IMR-90 (cell line): ENCODE measurements around the gene GALNT12. TPM values are rescaled to one million over a fixed set of nuclear protein-coding genes. Genes with fewer than 3 reads are reported as not detected.
A peak's percentile ranks its signal among the peaks of the same experiment; 100 is the strongest.

Experiments used
- ATAC-seq: fragments of 200-7000 bp; cut with Tn5 transposase; 2 replicates; pipeline ENCODE4 v1.9.1; 2020; ENCODE audit warnings: low read depth, mild to moderate bottlenecking, moderate library complexity
- BruUV-seq: library from RNA; stranded (reverse); fragments of 400-500 nt; replicated peaks from 2 replicates; lab custom pipeline; 2021; lab: Mats Ljungman, UMichigan
- CTCF ChIA-PET: fragments of 300-600 bp; formaldehyde crosslinking; extraction: SDS; loops from one replicate; lab custom pipeline; 2021; ENCODE audit warnings: antibody characterized with exemption; lab: Yijun Ruan, JAX
- POLR2A ChIA-PET: fragments of 300-600 bp; sonication (Branson Sonifier 250); formaldehyde crosslinking; loops from one replicate; lab custom pipeline; 2022; ENCODE audit warnings: antibody characterized with exemption; ENCODE audit not compliant: unreplicated experiment; lab: Charles Lee
- DNase-seq: peaks from one replicate; pipeline ENCODE4 v3.0.0; 2013
- H2AFZ ChIP-seq: replicated peaks from 2 replicates; pipeline ENCODE3; 2013; ENCODE audit warnings: low read length, mild to moderate bottlenecking; ENCODE audit not compliant: poor library complexity
- H2AK5ac ChIP-seq: 2 replicates; pipeline ENCODE4 v1.6.1; 2013; ENCODE audit warnings: low read depth, low read length, inconsistent platforms
- H2AK9ac ChIP-seq: replicated peaks from 2 replicates; pipeline ENCODE3; 2013; ENCODE audit warnings: mild to moderate bottlenecking, low read depth, low read length, moderate library complexity; ENCODE audit not compliant: poor library complexity
- H2BK120ac ChIP-seq: 2 replicates; pipeline ENCODE4 v1.6.1; 2013; ENCODE audit warnings: low read depth, low read length, inconsistent platforms
- H2BK15ac ChIP-seq: 3 replicates; pipeline ENCODE4 v1.6.1; 2013; ENCODE audit warnings: low read depth, low read length, inconsistent platforms
- H2BK20ac ChIP-seq: 2 replicates; pipeline ENCODE4 v1.6.1; 2013; ENCODE audit warnings: low read depth, mild to moderate bottlenecking, inconsistent platforms, low read length, moderate library complexity
- H2BK5ac ChIP-seq: 2 replicates; pipeline ENCODE4 v1.6.1; 2013; ENCODE audit warnings: mild to moderate bottlenecking, low read depth, low read length, inconsistent platforms; ENCODE audit not compliant: poor library complexity, severe bottlenecking
- H3K14ac ChIP-seq: replicated peaks from 2 replicates; pipeline ENCODE4 v1.6.1; 2013; ENCODE audit warnings: low read depth, low read length, inconsistent platforms
- H3K18ac ChIP-seq: 2 replicates; pipeline ENCODE4 v1.6.1; 2013; ENCODE audit warnings: low read depth, low read length, control low read depth
- H3K23ac ChIP-seq: 2 replicates; pipeline ENCODE4 v1.6.1; 2013; ENCODE audit warnings: low read depth, low read length, inconsistent platforms
- H3K27ac ChIP-seq: 2 replicates; pipeline ENCODE4 v1.5.1; 2013; ENCODE audit warnings: mild to moderate bottlenecking, control low read depth, low read length; ENCODE audit not compliant: insufficient read depth
- H3K27me3 ChIP-seq: 2 replicates; pipeline ENCODE4 v1.6.1; 2013; ENCODE audit warnings: low read length; ENCODE audit not compliant: control insufficient read depth, insufficient read depth
- H3K36me3 ChIP-seq: 2 replicates; pipeline ENCODE4 v1.6.1; 2013; ENCODE audit warnings: low read length, mixed read lengths; ENCODE audit not compliant: control insufficient read depth, insufficient read depth
- H3K4ac ChIP-seq: 2 replicates; pipeline ENCODE4 v1.6.1; 2013; ENCODE audit warnings: low read depth, low read length, inconsistent platforms
- H3K4me1 ChIP-seq: 2 replicates; pipeline ENCODE4 v1.6.1; 2013; ENCODE audit warnings: low read length, mixed read lengths; ENCODE audit not compliant: control insufficient read depth, insufficient read depth
- H3K4me2 ChIP-seq: 2 replicates; pipeline ENCODE4 v1.6.1; 2013; ENCODE audit warnings: low read depth, mild to moderate bottlenecking, control low read depth, low read length, moderate library complexity
- H3K4me3 ChIP-seq: 2 replicates; pipeline ENCODE4 v1.5.1; 2013; ENCODE audit warnings: low read depth, mild to moderate bottlenecking, control low read depth, low read length, moderate library complexity; ENCODE audit not compliant: insufficient read depth
- H3K56ac ChIP-seq: 2 replicates; pipeline ENCODE4 v1.6.1; 2013; ENCODE audit warnings: low read length, inconsistent platforms; ENCODE audit not compliant: insufficient read depth; ENCODE audit errors: extremely low read depth
- H3K79me1 ChIP-seq, 2 experiments: 2 replicates each; pipeline ENCODE4 v1.6.1; 2013; ENCODE audit warnings: low read length in 2 of 2, inconsistent platforms in 1 of 2, low read depth in 1 of 2
- H3K9ac ChIP-seq: 2 replicates; pipeline ENCODE4 v1.6.1; 2013; ENCODE audit warnings: low read depth, low read length, control low read depth
- H3K9me1 ChIP-seq: 2 replicates; pipeline ENCODE4 v1.6.1; 2013; ENCODE audit warnings: low read length, inconsistent platforms; ENCODE audit not compliant: insufficient read depth
- H3K9me3 ChIP-seq: 2 replicates; pipeline ENCODE4 v1.6.1; 2013; ENCODE audit warnings: low read length; ENCODE audit not compliant: control insufficient read depth, insufficient read depth
- H4K20me1 ChIP-seq: 2 replicates; pipeline ENCODE4 v1.6.1; 2013; ENCODE audit warnings: low read length, inconsistent platforms; ENCODE audit not compliant: insufficient read depth
- H4K5ac ChIP-seq: 2 replicates; pipeline ENCODE4 v1.6.1; 2013; ENCODE audit warnings: mild to moderate bottlenecking, low read depth, low read length, control low read depth
- H4K8ac ChIP-seq, 2 experiments: 2 replicates each; pipeline ENCODE4 v1.6.1; 2013; ENCODE audit warnings: low read depth in 2 of 2, low read length in 2 of 2, control low read depth in 1 of 2, inconsistent platforms in 1 of 2
- H4K91ac ChIP-seq: 2 replicates; pipeline ENCODE4 v1.6.1; 2013; ENCODE audit warnings: low read depth, low read length, inconsistent platforms; ENCODE audit not compliant: insufficient read depth
- MAFK ChIP-seq: IDR thresholded peaks from 2 replicates; pipeline ENCODE4 v1.6.1; 2012; ENCODE audit warnings: low read depth, low read length, improper control_type of control experiment
- NFE2L2 ChIP-seq: fragments of 150-350 bp; IDR thresholded peaks from 2 replicates; pipeline ENCODE4 v1.6.1; 2016; ENCODE audit warnings: low read depth, mild to moderate bottlenecking, low read length
- POLR2A ChIP-seq: IDR thresholded peaks from 2 replicates; pipeline ENCODE4 v1.6.1; 2012; ENCODE audit warnings: mild to moderate bottlenecking, low read depth, low read length
- USF2 ChIP-seq: fragments of 150-350 bp; IDR thresholded peaks from 2 replicates; pipeline ENCODE4 v1.6.1; 2017; ENCODE audit warnings: mild to moderate bottlenecking, antibody characterized with exemption, low read length, low read depth
- WGBS, 2 experiments: methylation state at CpG; one replicate each; pipeline versions ENCODE4 v1.1.5 to v1.1.7; 2013; ENCODE audit warnings: missing lambda C conversion rate in 2 of 2; ENCODE audit not compliant: insufficient read length in 1 of 2; ENCODE audit errors: extremely low coverage in 2 of 2; 5-methylcytosine and 5-hydroxymethylcytosine counted together
- dilution Hi-C: fragments of 300-500 bp; cut with HindIII; formaldehyde crosslinking; loops from one replicate; pipeline ENCODE4 v1.14.3; 2018; ENCODE audit warnings: low sequenced_read_pairs; ENCODE audit not compliant: unreplicated experiment
- in situ Hi-C: fragments of 300-500 bp; cut with MboI; formaldehyde crosslinking; loops from 3 replicates; pipeline ENCODE4 v1.14.3; 2019; ENCODE audit warnings: low sequenced_read_pairs, inconsistent platforms, mixed read lengths
- intact Hi-C: fragments of 100-400 bp; cut with micrococcal nuclease; formaldehyde crosslinking; loops from 2 replicates; pipeline ENCODE4 v1.10.0; 2022
- polyA plus RNA-seq, 3 experiments: library from polyadenylated mRNA; depleted of rRNA; stranded (reverse); fragments of >200 nt; gene quantifications; 2 replicates each; pipeline ENCODE4 v1.2.3, GENCODE V29; 2012; ENCODE audit warnings: low replicate concordance in 1 of 3
- total RNA-seq: library from RNA; depleted of rRNA; stranded (reverse); fragments of >200 nt; gene quantifications from 2 replicates; pipeline ENCODE4 v1.2.3, GENCODE V29; 2012

GALNT12 gene
- total and polyA plus RNA-seq, 2 of the 4 experiments (the other 2 are of a cell fraction), result 2.3 to 2.5 TPM

GRCh38 chr9:98801561-98801960 is 5.9 kb upstream of the GALNT12 start:
- ATAC-seq, result 0 out of 2 replicates have a peak, but pooled peaks have one; percentile 7
- Histone ChIP-seq H3K36me3 (no peaks in the 10 kb centered on the region), H3K9me3 (no peaks in the 10 kb centered on the region; the same call in 1 of the 2 replicates), H3K56ac (no peak overlapping the region), H3K23ac (no peak overlapping the region), H2BK120ac (no peak overlapping the region), H4K5ac (no peak overlapping the region), H3K18ac (no peak overlapping the region), H3K79me1 (no peaks in the 10 kb centered on the region), H3K4me2 (no peak overlapping the region), H3K14ac (no peak overlapping the region), H2BK5ac (no peak overlapping the region), H4K91ac (no peak overlapping the region), H2BK15ac (no peak overlapping the region), H3K4me1 (peaks cover 9% of the 10 kb centered on the region; the same call in 1 of the 2 replicates), H3K27me3 (peaks cover 2% of the 10 kb centered on the region), H3K4ac (no peak overlapping the region), H3K9ac (no peak overlapping the region), H4K8ac (no peak overlapping the region), H2AK5ac (no peak overlapping the region), H2AFZ (no peak overlapping the region), H2AK9ac (no peak overlapping the region), H3K4me3 (no peak overlapping the region), H3K9me1 (no peaks in the 10 kb centered on the region), H4K20me1 (no peaks in the 10 kb centered on the region), H2BK20ac (no peak overlapping the region), H3K27ac (no peak overlapping the region)
- TF ChIP-seq USF2 (no peak), NFE2L2 (no peak), POLR2A (no peak), MAFK (no peak)
- CTCF ChIA-PET, result no interaction called here
- no peak for DNase-seq
- dilution Hi-C loops (no loop called here), intact Hi-C loops (no loop called here), in situ Hi-C loops (no loop called here)
- WGBS, 2 experiments, result no CpG with 5 or more reads among the region's 1 CpG
- no TSS peak for BruUV-seq
- POLR2A ChIA-PET, result no interaction called here
